T1000 (cell line): Measurements from ENCODE around the gene FHIT.

Source experiments
- DNase-seq: peaks from one replicate; lab custom pipeline; 2025; ENCODE audit warnings: mixed read lengths; lab: John Stamatoyannopoulos, UW

FHIT gene

GRCh38 chr3:60839246-60839645 is 412.0 kb downstream of the FHIT start:
- no peak for DNase-seq

- no peak for DNase-seq
Measured at GRCh38 chr3:60835796-60836195, 415.5 kb downstream of the FHIT start.

GRCh38 chr3:60829058-60829457 is 422.2 kb downstream of the FHIT start:
- no peak for DNase-seq

- DNase-seq: no peak
Measured at GRCh38 chr3:60827666-60828065, 423.6 kb downstream of the FHIT start.

GRCh38 chr3:60826511-60826910 is 424.7 kb downstream of the FHIT start:
- no peak for DNase-seq

GRCh38 chr3:60812502-60812901 is 438.8 kb downstream of the FHIT start:
- DNase-seq: no peak

- no peak for DNase-seq
Measured at GRCh38 chr3:60810881-60811280, 440.4 kb downstream of the FHIT start.

GRCh38 chr3:60809857-60810610 is 441.2 kb downstream of the FHIT start:
- DNase-seq: no peak

- DNase-seq: no peak
Measured at GRCh38 chr3:60803216-60804173, 447.8 kb downstream of the FHIT start.

- DNase-seq: no peak
Measured at GRCh38 chr3:60801307-60801706, 449.9 kb downstream of the FHIT start.

- DNase-seq: no peak
Measured at GRCh38 chr3:60798456-60798855, 452.8 kb downstream of the FHIT start.

- no peak for DNase-seq
Measured at GRCh38 chr3:60792249-60792852, 458.9 kb downstream of the FHIT start.

- DNase-seq: no peak
Measured at GRCh38 chr3:60788185-60788584, 463.1 kb downstream of the FHIT start.

- no peak for DNase-seq
Measured at GRCh38 chr3:60781935-60782334, 469.3 kb downstream of the FHIT start.

- no peak for DNase-seq
Measured at GRCh38 chr3:60779637-60780036, 471.6 kb downstream of the FHIT start.

GRCh38 chr3:60775985-60776384 is 475.3 kb downstream of the FHIT start:
- DNase-seq: no peak

GRCh38 chr3:60774617-60775016 is 476.6 kb downstream of the FHIT start:
- no peak for DNase-seq

- no peak for DNase-seq
Measured at GRCh38 chr3:60772584-60772983, 478.7 kb downstream of the FHIT start.

GRCh38 chr3:60771766-60772165 is 479.5 kb downstream of the FHIT start:
- DNase-seq: no peak

GRCh38 chr3:60770532-60770931 is 480.7 kb downstream of the FHIT start:
- DNase-seq: no peak

GRCh38 chr3:60767536-60767935 is 483.7 kb downstream of the FHIT start:
- no peak for DNase-seq

GRCh38 chr3:60765776-60766175 is 485.5 kb downstream of the FHIT start:
- no peak for DNase-seq

- no peak for DNase-seq
Measured at GRCh38 chr3:60764870-60765269, 486.4 kb downstream of the FHIT start.
